COLO668 (cell line): ENCODE measurements around the gene CCDC154.
"Not testable (repeated sequence)": the region's sequence is repeated elsewhere in the genome, so short reads cannot be mapped to it uniquely, and the experiment has no call there.

Experiments
- DNase-seq: peaks from one replicate; lab custom pipeline; 2025; ENCODE audit not compliant: unreplicated experiment; lab: John Stamatoyannopoulos, UW

The CCDC154 gene

DNA sequence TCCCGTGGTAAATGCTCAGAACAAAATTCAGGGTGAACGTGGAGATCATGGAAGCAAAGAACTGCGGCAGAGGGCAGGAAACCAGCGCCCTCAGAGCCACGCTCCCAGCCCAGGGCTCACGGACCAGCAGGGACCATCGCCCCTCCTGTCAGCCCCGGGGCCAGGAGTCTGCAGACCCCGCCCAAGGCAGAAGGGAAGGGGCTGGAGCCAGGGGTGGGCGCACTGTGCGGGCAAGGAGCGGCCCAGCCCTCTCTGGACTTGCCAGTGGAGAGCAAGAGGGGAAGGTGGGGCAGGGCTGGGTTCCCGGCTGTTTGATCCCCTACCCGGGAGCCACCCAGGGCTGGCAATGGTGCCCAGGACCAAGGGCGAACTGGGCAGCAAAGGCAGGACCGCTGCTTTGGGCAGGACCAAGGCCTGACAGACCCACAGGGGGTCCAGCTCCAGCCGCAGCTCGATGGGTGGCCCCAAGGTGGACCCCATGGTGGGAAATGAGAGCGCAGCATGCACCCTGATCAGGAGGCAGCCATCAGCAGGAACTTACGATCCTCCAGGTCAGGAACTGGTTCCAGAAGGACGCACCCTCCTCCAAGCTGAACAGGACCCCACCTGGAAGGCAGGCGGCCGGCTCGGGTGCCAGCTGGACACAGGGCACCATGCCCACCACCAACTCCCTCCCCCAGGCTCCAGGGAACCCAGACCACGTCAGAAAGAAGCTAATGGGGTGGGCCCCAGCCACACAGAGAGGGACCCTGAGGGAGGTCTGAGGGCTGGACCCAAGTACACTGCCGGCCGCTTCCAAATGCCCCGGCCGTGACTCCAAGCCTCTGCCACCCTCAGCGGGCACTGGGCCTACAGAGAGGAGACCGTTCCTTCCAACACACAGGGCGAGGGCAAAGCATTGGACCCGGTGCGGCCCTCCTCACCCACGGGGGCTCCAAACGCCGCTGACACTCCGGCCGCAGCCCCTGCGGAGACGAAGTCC, 11.1 kb upstream of the CCDC154 start:
- DNase-seq = no peak

DNA sequence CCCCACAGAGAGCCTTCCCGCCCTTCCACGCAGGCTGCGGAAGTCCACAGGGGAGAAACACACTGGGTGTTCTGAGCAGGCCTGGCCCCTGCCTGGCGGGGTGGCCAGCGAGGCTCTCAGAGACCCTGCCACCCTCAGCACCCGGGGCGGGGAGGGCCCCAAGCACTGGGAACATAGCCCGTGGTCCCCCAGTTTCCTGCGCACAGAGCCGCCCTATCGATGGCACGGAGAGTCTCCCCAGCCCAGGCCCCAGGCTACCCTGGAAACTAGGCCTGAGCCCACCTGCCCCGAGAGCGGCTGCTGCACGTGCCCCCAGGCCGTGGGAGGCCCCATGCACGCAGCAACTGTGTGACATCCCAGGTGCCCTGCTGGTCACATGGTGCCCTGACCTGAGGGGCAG, 10.2 kb upstream of the CCDC154 start:
- no peak for DNase-seq

DNA sequence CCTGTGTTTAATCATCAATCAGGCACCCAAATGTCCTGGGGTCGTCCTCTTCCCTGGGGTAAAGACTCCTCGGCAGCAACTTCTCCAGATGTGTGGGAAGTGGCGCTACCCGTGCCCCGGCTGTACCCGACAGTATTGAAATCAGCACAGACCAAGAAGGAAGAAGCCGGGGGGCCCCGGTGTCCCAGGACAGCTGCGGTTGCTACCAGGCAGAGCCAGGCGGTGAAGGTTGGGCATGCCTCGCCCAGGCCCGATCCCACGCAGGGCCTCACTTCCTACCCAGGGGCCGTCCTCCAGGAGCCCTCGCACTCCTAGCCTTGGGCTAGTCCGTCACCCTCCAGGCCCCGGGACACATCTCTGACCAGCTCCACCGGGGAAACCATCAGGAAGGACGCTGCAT, 9.0 kb upstream of the CCDC154 start:
- no peak for DNase-seq

DNA sequence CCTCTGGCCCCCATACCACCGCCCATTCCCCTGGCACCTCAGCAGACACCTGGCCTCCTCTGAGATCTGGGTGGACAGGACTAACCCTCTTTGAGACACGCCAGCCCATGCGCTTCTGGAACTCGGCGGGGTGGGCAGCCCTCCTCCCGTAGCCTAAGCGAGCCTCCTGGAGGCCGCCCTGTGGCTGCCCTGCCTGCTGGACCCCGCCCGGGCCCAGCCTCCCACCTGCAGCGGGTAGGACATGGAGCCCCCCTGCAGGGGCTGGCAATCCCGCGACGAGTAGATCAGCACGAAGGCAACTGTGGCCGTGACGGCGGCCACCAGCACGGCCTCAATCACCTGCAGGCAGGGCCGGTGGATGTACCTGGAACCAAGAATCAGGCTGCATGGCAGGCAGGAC, 8.2 kb upstream of the CCDC154 start:
- no peak for DNase-seq

DNA sequence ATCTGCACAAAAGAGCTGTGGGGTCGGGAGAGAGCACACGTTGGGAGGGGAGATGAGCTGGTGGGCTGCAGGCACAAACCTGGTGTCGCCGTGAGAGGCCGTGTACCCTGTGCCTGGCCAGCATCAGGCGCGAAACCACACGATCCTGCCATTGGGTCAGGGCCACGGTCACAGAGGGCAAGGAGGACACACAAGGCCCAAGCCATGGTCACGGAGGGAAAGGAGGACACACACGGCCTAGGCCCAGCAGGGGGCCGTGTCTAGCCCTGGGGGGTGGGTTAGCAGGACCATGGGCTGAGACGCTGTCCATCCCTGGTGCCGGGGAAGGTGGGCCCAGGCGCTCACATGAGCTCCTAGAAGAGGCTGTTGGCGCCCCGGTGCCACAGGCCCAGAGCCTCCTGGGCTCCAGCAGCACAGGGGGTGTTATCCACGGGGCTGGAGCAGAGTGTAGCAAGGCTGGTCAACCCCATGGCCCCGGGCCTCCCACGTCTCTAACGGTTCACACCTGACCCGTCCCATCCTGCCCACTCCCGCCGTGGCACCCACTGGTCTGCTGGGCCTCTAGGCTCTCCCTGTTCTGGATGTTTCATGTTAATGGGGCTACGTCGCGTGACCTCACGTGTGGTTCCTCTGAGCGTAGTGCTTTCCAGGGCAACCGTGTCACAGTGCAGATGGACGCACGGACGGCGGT, 7.5 kb upstream of the CCDC154 start:
- no peak for DNase-seq

DNA sequence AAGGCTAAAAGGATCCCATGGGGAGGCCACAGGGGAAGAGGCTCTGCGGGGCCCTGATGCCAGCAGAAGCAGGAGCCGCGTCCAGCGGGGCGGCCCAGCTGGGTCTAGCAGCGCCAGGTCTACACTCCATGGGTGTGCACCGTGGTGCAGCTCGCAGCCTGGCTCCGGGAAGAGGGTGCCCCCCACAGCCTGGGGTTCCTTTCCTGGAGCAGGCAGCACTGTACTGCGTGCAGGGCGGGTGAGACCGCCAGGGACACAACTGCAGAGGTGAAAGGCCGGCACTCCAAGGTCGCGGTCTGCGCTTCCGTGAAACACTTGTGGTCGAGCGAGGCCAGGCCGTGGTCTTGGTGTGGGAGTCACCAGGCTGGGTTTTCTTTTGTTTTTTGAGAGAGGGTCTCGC, 6.5 kb upstream of the CCDC154 start:
- DNase-seq = no peak

DNA sequence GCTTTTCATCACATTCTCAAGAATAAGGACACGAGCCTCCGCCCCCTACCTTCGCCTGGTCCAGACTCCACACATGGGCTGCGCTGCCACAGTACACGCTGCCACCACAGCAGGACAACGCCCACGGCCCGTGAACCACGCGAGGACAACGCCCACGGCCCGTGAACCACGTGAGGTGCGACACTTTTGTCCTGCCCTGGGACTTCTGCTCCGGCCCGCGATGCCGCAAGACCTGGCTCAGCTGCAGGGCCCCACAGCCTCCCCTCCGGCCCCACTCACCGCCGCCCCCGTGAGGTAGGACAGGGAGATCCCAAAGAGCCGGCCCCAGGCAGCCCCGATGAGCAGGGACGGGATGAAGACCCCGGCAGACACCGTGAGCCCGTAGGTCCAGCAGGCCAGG, 5.9 kb upstream of the CCDC154 start:
- peak; percentile 16 for DNase-seq

DNA sequence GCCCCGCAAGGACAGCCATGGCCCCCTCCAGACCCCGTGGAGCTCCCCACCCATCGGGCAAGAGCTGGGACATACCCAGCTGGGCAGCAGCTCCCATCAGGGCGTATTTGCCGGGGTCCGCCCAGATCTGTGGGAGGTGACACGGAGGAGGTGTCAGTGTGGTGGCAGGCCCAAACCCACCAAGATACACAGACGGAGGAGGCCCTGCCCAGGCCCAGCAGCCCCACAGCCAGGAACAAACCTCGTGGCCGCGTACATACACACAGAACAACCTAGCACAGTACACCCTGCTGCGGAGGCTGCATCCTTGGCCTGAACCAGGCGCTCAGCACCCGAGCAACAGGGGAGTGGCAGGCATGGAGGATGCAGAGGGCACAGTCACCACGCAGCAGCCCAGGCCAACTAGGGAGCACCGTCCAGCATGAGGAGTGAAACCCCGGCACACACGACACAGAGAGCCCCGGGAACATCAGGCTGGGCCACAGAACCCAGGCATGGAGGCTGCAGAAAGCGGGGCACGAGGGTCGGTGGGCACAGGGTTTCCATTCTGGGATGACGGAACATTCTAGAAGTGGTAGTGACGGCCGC, 4.9 kb upstream of the CCDC154 start:
- no peak for DNase-seq

DNA sequence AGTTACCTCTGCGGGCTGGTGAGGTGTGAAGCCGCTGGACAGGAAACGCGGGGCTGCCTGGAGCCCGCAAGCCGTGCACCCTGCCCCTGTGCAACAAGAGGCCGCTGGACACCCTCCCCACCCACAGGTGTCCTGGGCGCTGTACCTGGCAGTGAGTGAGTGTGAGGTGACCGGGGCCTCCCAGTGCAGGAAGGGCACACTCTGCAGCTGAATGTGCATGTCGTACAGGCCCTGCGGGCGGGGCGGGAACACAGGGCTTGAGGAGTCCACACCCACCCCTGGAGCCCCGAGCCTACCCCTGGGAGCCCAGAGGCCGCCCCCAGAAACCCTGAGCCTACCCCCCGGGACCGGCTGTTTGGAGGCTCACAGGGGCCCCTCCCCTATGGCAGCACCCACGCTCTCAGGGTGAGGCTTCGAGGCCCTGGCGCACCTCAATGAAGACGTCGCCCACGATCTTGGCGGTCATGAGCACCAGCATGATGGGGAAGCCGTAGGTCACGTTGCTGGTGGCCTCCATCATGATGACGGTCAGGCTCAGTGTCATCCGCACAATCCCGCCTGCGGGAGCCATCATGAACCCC, 4.3 kb upstream of the CCDC154 start:
- DNase-seq = no peak

DNA sequence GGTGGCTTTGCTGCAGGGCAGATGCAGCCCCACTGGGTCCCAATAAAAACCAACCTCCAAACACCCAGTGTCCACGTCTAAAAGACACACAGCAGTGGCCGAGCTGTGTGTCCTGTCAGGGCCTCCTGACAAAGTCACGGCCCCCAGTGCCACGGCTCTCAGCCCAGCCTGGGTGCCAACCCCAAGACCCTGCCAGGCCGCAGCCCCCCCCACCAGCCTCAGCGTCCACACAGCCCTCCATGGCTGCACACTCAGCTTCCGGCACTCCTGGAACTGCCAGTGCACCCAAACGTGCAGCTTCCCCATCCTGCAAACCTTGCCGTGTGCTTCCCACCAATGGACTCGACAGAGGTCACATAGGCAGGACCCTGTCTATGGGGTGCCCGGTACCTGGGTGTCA, 3.6 kb upstream of the CCDC154 start:
- DNase-seq = no peak

DNA sequence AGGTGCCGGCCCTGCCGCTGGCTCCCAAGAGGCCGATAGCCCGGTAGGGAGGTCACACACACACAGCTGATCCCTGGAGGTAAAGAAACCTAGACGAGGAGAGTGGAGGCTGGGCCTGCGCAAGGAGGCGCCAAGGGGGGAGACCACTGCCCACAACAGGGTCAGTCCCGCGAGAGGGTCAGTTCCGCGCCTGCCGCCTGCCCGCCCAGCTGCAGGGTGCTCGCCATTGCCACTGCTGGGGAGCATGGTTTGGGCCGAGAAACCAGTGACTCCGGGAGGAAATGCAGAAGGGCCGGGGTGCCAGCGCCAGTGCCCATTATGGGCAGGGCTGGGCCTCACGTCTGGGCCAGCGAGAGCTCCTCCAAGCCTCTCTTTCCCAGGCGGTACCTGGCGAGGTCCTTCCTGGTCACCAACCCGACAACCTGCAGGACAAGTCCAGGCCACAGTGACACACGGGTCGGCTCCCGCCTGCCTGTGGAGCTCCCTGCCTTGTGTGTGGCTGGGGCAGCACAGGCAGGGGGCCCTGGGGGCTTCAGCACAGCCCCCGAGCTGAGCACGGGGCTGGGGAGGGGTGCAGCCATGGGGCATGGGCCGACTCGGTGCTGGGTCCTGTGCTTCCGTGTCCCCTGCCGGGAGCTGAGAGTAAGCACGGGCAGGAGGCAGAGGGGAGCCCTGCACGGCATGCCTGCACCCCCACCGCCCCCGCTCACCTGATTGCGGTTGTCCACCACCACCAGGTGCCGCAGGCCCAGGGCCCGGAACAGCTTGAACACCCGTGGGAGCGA, 2.1 kb upstream of the CCDC154 start:
- no peak for DNase-seq

DNA sequence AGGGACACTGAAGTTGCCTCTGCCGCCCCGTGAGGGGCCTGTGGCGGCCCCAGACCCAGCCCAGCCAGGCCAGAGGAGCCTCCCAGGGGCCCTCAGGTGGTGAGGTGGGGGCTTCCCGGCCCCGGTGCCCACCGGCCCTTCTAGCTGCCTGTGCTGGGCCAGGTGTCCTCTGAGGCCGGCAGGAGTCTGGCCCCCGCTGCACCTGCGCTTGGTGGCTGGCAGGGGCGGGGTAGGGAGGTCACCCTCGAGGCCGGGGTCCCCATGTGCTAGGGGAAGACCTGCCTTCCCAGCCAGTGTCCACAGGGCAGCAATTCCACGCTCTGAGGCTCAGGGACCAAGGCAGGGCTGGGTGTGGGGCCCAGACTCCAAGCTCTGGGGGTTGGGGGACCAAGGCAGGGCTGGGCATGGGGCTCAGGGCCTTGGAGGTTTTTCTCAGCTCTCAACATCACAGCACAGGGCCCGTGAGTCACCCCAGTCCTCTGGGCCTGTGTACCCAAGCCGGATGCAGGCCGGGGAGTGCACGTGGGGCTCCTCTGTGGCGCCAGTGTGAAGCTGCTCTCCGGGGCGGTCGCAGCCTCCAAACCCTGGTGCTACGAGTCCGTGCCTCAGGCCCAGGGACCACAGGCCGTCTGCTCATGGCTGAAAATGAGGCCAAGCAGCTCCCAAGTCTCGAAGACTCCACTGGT, 1.3 kb upstream of the CCDC154 start:
- DNase-seq = no peak

DNA sequence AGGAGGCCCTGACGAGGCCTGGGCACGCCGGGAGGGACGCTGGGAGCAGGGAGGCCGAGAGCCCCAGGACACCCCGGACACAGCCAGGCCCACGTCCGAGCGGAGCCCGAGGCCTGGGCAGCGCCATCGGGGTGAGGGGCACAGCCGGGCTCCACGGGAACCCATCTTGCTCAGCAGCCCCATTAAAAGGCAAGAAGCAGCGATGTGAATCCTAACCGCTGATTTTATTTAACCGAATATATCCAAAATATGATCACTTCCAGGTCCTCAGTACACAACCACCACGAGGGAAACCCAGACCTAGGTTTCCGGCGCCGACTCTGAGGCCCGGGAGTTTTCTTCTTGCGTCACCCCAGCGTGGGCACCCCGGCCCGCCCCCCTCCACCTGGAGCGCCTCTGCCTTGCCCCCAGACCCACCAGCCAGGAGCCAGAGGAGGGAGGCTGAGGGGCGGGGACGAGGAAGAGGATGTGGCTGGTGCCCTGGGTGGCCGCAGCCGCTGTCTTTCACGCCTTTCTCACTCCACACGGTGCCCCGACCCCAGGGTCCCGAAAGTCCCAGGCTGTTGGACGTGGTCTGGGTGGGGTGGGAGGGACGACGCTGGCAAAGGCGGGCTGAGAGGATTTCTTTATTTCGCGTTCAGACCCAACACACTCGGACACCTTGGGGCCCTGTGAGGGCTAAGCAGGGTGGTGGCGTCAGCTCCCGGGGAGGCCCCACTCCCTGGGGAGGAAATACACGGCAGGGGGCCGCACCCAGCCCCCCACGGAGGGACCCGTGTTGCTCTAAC, 568 bp upstream of the CCDC154 start:
- no peak for DNase-seq

DNA sequence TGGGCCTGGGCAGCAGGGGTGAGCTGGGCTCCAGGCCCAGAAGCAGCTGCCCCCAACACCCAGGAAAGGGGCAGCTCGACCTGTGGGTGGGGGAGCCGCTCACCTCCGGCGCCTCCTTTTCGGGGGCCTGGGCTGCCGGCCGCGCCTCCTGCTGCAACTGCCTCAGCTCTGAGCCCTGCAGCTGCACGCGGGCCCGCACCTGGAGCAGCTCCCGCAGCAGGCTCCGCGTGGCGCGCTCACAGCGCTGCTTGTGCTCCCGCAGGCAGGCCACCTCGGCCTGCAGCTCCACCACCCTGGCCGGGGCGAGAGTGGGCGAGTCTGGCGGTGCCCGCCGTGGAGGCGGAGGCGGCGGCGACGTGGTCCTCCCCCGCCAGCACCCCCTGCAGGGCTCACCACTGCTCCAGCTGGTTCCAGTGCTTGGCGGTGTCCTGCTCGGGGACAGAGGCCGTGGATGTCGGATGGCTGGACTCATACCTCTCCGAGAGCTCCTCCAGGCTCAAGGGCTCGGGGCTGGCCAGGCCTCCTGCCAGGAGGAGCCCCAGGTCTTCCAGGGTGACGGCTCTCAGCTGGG, 868 bp downstream of the CCDC154 start:
- peak; percentile 60 for DNase-seq

DNA sequence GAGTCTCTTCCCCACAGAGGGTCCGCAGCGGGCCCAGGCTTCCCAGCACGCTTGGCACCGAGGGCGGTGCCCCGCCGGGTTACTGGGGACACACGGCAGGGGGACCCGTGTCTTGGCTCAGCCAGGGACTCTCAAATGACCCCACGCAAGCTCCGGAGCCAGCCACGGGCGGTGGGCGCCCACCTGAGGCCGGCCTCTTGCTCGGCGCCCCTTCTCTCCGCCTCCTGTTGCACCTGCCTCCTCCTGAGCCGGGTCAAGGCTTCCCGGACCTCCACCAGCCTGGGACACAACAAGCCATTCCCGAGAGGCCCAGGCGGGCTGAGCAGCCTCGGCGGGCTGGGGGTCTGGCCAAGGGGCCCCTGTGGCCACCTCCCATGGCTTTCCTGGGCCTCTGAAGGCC, 1.7 kb downstream of the CCDC154 start:
- DNase-seq = no peak

DNA sequence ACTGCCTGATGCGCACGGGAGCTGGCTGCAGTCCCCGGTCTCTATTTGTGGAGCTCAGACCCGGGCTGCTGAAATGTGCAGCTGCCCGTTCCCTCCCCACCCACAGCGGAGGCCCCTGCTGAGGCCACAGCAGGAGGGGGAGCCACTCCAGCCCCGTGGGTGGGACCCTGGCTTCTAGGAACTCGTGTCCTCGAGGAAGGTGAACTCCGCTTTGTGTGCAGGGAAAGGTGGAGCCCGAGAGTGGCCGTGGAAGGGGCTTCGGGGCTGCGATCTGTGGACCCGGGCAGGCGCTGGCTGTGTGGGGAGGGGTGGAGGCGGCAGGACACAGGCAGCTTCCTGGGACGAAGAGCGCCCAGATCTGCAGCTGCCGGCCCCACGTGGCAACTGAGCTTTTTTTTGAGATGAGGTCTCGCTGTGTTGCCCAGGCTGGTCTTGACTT, 2.9 kb downstream of the CCDC154 start:
- DNase-seq = no peak

DNA sequence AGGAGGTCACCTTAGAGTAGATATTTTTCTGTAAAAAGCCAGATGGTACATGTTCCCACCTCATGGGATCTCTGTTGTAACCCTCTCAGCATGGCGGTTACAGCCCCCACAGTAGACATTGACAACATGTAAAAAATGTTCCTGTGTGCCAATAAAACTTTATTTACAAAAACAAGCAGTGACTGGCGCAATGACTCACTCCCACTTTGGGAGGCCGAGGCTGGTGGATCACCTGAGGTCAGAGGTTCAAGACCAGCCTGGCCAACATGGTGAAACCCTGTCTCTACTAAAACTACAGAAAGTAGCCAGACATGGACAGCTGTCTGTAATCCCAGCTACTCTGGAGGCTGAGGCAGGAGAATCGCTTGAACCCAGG, 4.7 kb downstream of the CCDC154 start:
- not testable (repeated sequence) for DNase-seq

DNA sequence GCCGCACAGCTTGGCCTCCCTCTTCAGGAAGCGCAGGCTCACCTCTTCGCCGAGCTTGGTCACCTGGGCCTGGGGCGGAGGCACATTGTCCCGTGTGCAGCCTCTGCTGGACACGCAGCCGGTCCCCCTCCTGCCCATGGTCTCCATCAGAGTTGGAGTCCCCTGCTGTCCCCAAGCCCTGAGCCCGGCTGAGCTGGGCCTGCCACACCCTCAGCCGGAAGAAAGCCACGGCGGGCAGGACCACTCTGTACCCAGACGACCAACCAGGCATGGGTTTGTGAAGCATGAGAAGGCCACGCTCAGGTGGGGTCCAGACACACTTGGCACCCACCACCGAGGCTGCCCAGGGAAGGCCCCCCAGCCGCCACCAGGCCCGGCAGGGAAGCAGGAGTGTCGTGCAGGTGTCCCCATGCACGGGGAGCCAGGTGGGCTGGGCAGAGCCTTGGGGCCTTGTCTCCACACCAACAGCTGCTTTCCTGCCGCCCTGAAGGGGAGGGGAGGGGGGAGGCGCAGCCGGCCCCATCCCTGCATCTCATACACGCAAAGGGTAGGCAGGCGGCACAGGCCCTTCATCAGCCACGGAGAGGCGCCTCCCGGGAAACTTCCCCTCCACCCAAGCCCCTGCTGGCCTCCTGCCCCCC, 5.2 kb downstream of the CCDC154 start:
- DNase-seq = peak; percentile 74
